ENCODE data around the gene HPD. TPM values are rescaled to one million over a fixed set of nuclear protein-coding genes. Genes with fewer than 3 reads are reported as not detected.

HPD gene
- total and polyA plus RNA-seq, 4 donors: 0.88 to 4.0 (median 1.2) TPM; not detected in 1

GRCh38 chr12:121817648-121818043 lies 41.0 kb downstream of the HPD start:
- 94% methylated on average over 18 of the region's 18 CpGs for WGBS, 2 donors
- no peak overlapping the region for H3K9ac ChIP-seq (ENCODE audit: insufficient read depth in 1 of 2, low read length in 2 of 2)
- H3K36me3 ChIP-seq (ENCODE audit: control insufficient read depth in 4 of 4, insufficient read depth in 4 of 4, low read length in 4 of 4): peaks cover 16 to 59% (median 34%) of the 10 kb centered on the region in 4 donors
- no peaks in the 10 kb centered on the region for H3K27me3 ChIP-seq (ENCODE audit: control insufficient read depth in 3 of 3, insufficient read depth in 3 of 3, low read length in 2 of 3)
- no peak for TF ChIP-seq CTCF (IDR thresholded peaks at IDR 0.05; ENCODE audit: control extremely low read depth, extremely low read depth)
- no peaks in the 10 kb centered on the region for H3K9me3 ChIP-seq (ENCODE audit: control insufficient read depth in 4 of 4, insufficient read depth in 3 of 4, low read length in 3 of 4)
- peaks cover 0 to 5% (median 0%) of the 10 kb centered on the region in 5 donors for H3K4me1 ChIP-seq (ENCODE audit: control insufficient read depth in 5 of 5, insufficient read depth in 5 of 5, low read length in 5 of 5)
- no peak for ATAC-seq (ENCODE audit: insufficient read depth, low FRiP score)
- DNase-seq: no peak
- H3K27ac ChIP-seq (ENCODE audit: low read depth in 1 of 2, low read length in 1 of 2): no peak overlapping the region
- H3K4me3 ChIP-seq: no peak overlapping the region

- TF ChIP-seq CTCF (IDR thresholded peaks at IDR 0.05; ENCODE audit: control extremely low read depth, extremely low read depth): no peak
- H3K27me3 ChIP-seq (ENCODE audit: control insufficient read depth in 3 of 3, insufficient read depth in 3 of 3, low read length in 2 of 3): no peaks in the 10 kb centered on the region
- H3K36me3 ChIP-seq (ENCODE audit: control insufficient read depth in 4 of 4, insufficient read depth in 4 of 4, low read length in 4 of 4): peaks cover 10 to 53% (median 33%) of the 10 kb centered on the region in 4 donors
- no peak for ATAC-seq (ENCODE audit: insufficient read depth, low FRiP score)
- H3K27ac ChIP-seq (ENCODE audit: low read depth in 1 of 2, low read length in 1 of 2): no peak overlapping the region
- H3K9ac ChIP-seq (ENCODE audit: insufficient read depth in 1 of 2, low read length in 2 of 2): no peak overlapping the region
- no peak overlapping the region for H3K4me3 ChIP-seq
- no peaks in the 10 kb centered on the region for H3K9me3 ChIP-seq (ENCODE audit: control insufficient read depth in 4 of 4, insufficient read depth in 3 of 4, low read length in 3 of 4)
- 95 to 96% methylated on average over 44 to 47 of the region's 47 CpGs for WGBS, 2 donors
- H3K4me1 ChIP-seq (ENCODE audit: control insufficient read depth in 5 of 5, insufficient read depth in 5 of 5, low read length in 5 of 5): peaks cover 0 to 7% (median 2%) of the 10 kb centered on the region in 5 donors
- DNase-seq: no peak
Measured at GRCh38 chr12:121816925-121817647, 41.6 kb downstream of the HPD start.

GRCh38 chr12:121815263-121815662 lies 43.4 kb downstream of the HPD start:
- H3K9ac ChIP-seq (ENCODE audit: insufficient read depth in 1 of 2, low read length in 2 of 2): no peak overlapping the region
- no peak for ATAC-seq (ENCODE audit: insufficient read depth, low FRiP score)
- H3K4me1 ChIP-seq (ENCODE audit: control insufficient read depth in 5 of 5, insufficient read depth in 5 of 5, low read length in 5 of 5): peaks cover 0 to 21% (median 9%) of the 10 kb centered on the region in 5 donors
- TF ChIP-seq CTCF (IDR thresholded peaks at IDR 0.05; ENCODE audit: control extremely low read depth, extremely low read depth): no peak
- no peaks in the 10 kb centered on the region for H3K9me3 ChIP-seq (ENCODE audit: control insufficient read depth in 4 of 4, insufficient read depth in 3 of 4, low read length in 3 of 4)
- H3K4me3 ChIP-seq: no peak overlapping the region
- no peak for DNase-seq
- H3K27ac ChIP-seq (ENCODE audit: low read depth in 1 of 2, low read length in 1 of 2): no peak overlapping the region
- H3K36me3 ChIP-seq (ENCODE audit: control insufficient read depth in 4 of 4, insufficient read depth in 4 of 4, low read length in 4 of 4): peaks cover 9 to 53% (median 37%) of the 10 kb centered on the region in 4 donors
- 92 to 95% methylated on average over 8 of the region's 8 CpGs for WGBS, 2 donors
- H3K27me3 ChIP-seq (ENCODE audit: control insufficient read depth in 3 of 3, insufficient read depth in 3 of 3, low read length in 2 of 3): no peaks in the 10 kb centered on the region

Measured in lung (tissue), 12 donors.